Measurements from ENCODE around the gene APMAP. TPM values are rescaled to one million over a fixed set of nuclear protein-coding genes. Genes with fewer than 3 reads are reported as not detected.
A peak's percentile ranks its signal among the peaks of the same experiment; 100 is the strongest.

Gene APMAP
- total RNA-seq (ENCODE audit: unreplicated experiment) = 95.2 TPM
- long read RNA-seq, transcript APMAP-201 (9 exons, 2,430 nt) = major isoform, 130 of 160 reads
- long read RNA-seq, partial matches to known transcripts = 7 of 160 reads
- long read RNA-seq, other reads (novel, unspliced or antisense) = 22 of 160 reads

GRCh38 chr20:24992487-24993205 is at the start of gene APMAP:
Gene APMAP, minus strand, starts transcription at chr20:24992751. Its CDS starts 63 bp downstream, at chr20:24992688.
- peak within 1 kb of the TSS; percentile 45 for H3K27ac Mint-ChIP-seq (ENCODE audit: unreplicated experiment)
- peaks cover 4% of the 10 kb centered on the region for H3K36me3 Mint-ChIP-seq (ENCODE audit: low read depth, unreplicated experiment)
- DNase-seq (ENCODE audit: low spot score) = peak; percentile 91
- TF ChIP-seq CTCF (IDR thresholded peaks at IDR 0.05; ENCODE audit: unreplicated experiment) = no peak
- peaks cover 5% of the 10 kb centered on the region for H3K27me3 Mint-ChIP-seq (ENCODE audit: unreplicated experiment)
- H3K4me3 Mint-ChIP-seq (ENCODE audit: unreplicated experiment) = peak within 1 kb of the TSS; percentile 96
- H3K4me1 Mint-ChIP-seq (ENCODE audit: unreplicated experiment) = peaks cover 46% of the 10 kb centered on the region
- H3K9me3 Mint-ChIP-seq (ENCODE audit: unreplicated experiment) = no peaks in the 10 kb centered on the region

GRCh38 chr20:25041813-25042530 is 49.4 kb upstream of the APMAP start:
- Mint-ChIP-seq H3K4me1 (ENCODE audit: unreplicated experiment) (peaks cover 37% of the 10 kb centered on the region), H3K9me3 (ENCODE audit: unreplicated experiment) (no peaks in the 10 kb centered on the region), H3K4me3 (ENCODE audit: unreplicated experiment) (no peak overlapping the region), H3K27me3 (ENCODE audit: unreplicated experiment) (no peaks in the 10 kb centered on the region), H3K36me3 (ENCODE audit: low read depth, unreplicated experiment) (no peaks in the 10 kb centered on the region), H3K27ac (ENCODE audit: unreplicated experiment) (no peak overlapping the region)
- TF ChIP-seq CTCF (IDR thresholded peaks at IDR 0.05; ENCODE audit: unreplicated experiment) = no peak
- DNase-seq (ENCODE audit: low spot score) = no peak

GRCh38 chr20:25040438-25040831 is 47.9 kb upstream of the APMAP start:
- no peaks in the 10 kb centered on the region for H3K36me3 Mint-ChIP-seq (ENCODE audit: low read depth, unreplicated experiment)
- H3K4me3 Mint-ChIP-seq (ENCODE audit: unreplicated experiment) = no peak overlapping the region
- H3K27me3 Mint-ChIP-seq (ENCODE audit: unreplicated experiment) = peaks cover 2% of the 10 kb centered on the region
- H3K9me3 Mint-ChIP-seq (ENCODE audit: unreplicated experiment) = no peaks in the 10 kb centered on the region
- no peak for DNase-seq (ENCODE audit: low spot score)
- no peak for TF ChIP-seq CTCF (IDR thresholded peaks at IDR 0.05; ENCODE audit: unreplicated experiment)
- peaks cover 52% of the 10 kb centered on the region for H3K4me1 Mint-ChIP-seq (ENCODE audit: unreplicated experiment)
- H3K27ac Mint-ChIP-seq (ENCODE audit: unreplicated experiment) = no peak overlapping the region

- H3K4me1 Mint-ChIP-seq (ENCODE audit: unreplicated experiment) = peaks cover 58% of the 10 kb centered on the region
- no peaks in the 10 kb centered on the region for H3K9me3 Mint-ChIP-seq (ENCODE audit: unreplicated experiment)
- H3K4me3 Mint-ChIP-seq (ENCODE audit: unreplicated experiment) = no peak overlapping the region
- DNase-seq (ENCODE audit: low spot score) = no peak
- no peaks in the 10 kb centered on the region for H3K36me3 Mint-ChIP-seq (ENCODE audit: low read depth, unreplicated experiment)
- H3K27me3 Mint-ChIP-seq (ENCODE audit: unreplicated experiment) = peaks cover 2% of the 10 kb centered on the region
- no peak for TF ChIP-seq CTCF (IDR thresholded peaks at IDR 0.05; ENCODE audit: unreplicated experiment)
- H3K27ac Mint-ChIP-seq (ENCODE audit: unreplicated experiment) = no peak overlapping the region
Observed at GRCh38 chr20:25039697-25040437, 47.3 kb upstream of the APMAP start.
